Duodenal mucosa (tissue), 2 donors: ENCODE results near the gene NCOA7.
"Not testable (repeated sequence)": the region's sequence is repeated elsewhere in the genome, so short reads cannot be mapped to it uniquely, and the experiment has no call there.

ENCODE experiments used
- H3K27ac ChIP-seq: one replicate; pipeline ENCODE4 v1.7.0; 2013; ENCODE audit warnings: low read depth, low read length
- H3K27me3 ChIP-seq, 2 donors: one replicate each; pipeline ENCODE4 v1.7.0; 2013; ENCODE audit warnings: low read length in 2 of 2, control low read depth in 1 of 2; ENCODE audit not compliant: insufficient read depth in 2 of 2, control insufficient read depth in 1 of 2
- H3K36me3 ChIP-seq, 2 donors: one replicate each; pipeline ENCODE4 v1.7.0; 2013; ENCODE audit warnings: low read length in 2 of 2, control low read depth in 1 of 2; ENCODE audit not compliant: insufficient read depth in 2 of 2, control insufficient read depth in 1 of 2
- H3K4me1 ChIP-seq, 2 donors: one replicate each; pipeline ENCODE4 v1.7.0; 2013; ENCODE audit warnings: low read length in 2 of 2, control low read depth in 1 of 2; ENCODE audit not compliant: insufficient read depth in 2 of 2, control insufficient read depth in 1 of 2
- H3K4me3 ChIP-seq, 2 donors: one replicate each; pipeline ENCODE4 v1.7.0; 2013; ENCODE audit warnings: low read length in 2 of 2, low read depth in 1 of 2
- H3K9ac ChIP-seq, 2 donors: one replicate each; pipeline ENCODE4 v1.7.0; 2013; ENCODE audit warnings: low read length in 2 of 2, low read depth in 1 of 2
- H3K9me3 ChIP-seq, 2 donors: one replicate each; pipeline ENCODE4 v1.7.0; 2013; ENCODE audit warnings: low read length in 2 of 2, control low read depth in 1 of 2; ENCODE audit not compliant: control insufficient read depth in 1 of 2

Gene NCOA7

GRCh38 chr6:125884634-125885371, 94.0 kb downstream of the NCOA7 start:
- Histone ChIP-seq H3K9me3 (no peaks in the 10 kb centered on the region), H3K36me3 (peaks cover 18 to 56% of the 10 kb centered on the region in 2 donors), H3K27me3 (no peaks in the 10 kb centered on the region), H3K4me3 (no peak overlapping the region), H3K4me1 (no peaks in the 10 kb centered on the region), H3K27ac (no peak overlapping the region), H3K9ac (no peak overlapping the region)

GRCh38 chr6:125886021-125886420, 95.3 kb downstream of the NCOA7 start:
- peaks cover 14 to 56% of the 10 kb centered on the region in 2 donors for H3K36me3 ChIP-seq
- no peak overlapping the region for H3K27ac ChIP-seq
- H3K9ac ChIP-seq = no peak overlapping the region

GRCh38 chr6:125886914-125887313, 96.2 kb downstream of the NCOA7 start:
- no peak overlapping the region for H3K4me3 ChIP-seq
- peaks cover 12 to 52% of the 10 kb centered on the region in 2 donors for H3K36me3 ChIP-seq
- H3K9me3 ChIP-seq = no peaks in the 10 kb centered on the region
- no peaks in the 10 kb centered on the region for H3K27me3 ChIP-seq
- H3K9ac ChIP-seq = no peak overlapping the region
- H3K27ac ChIP-seq = no peak overlapping the region
- H3K4me1 ChIP-seq = no peaks in the 10 kb centered on the region

More at GRCh38 chr6:125886021-125886420, 95.3 kb downstream of the NCOA7 start:
- Histone ChIP-seq H3K4me1 (no peaks in the 10 kb centered on the region), H3K9me3 (no peaks in the 10 kb centered on the region), H3K27me3 (no peaks in the 10 kb centered on the region), H3K4me3 (no peak overlapping the region)

- Histone ChIP-seq H3K4me1 (no peaks in the 10 kb centered on the region), H3K27me3 (no peaks in the 10 kb centered on the region), H3K4me3 (no peak overlapping the region), H3K27ac (no peak overlapping the region), H3K9ac (no peak overlapping the region), H3K9me3 (no peaks in the 10 kb centered on the region), H3K36me3 (peaks cover 11 to 48% of the 10 kb centered on the region in 2 donors)
These were observed 96.6 kb downstream of the NCOA7 start for GRCh38 chr6:125887372-125887771.

GRCh38 chr6:125888989-125889656, 98.4 kb downstream of the NCOA7 start:
- Histone ChIP-seq H3K27ac (no peak overlapping the region), H3K27me3 (no peaks in the 10 kb centered on the region), H3K9me3 (no peaks in the 10 kb centered on the region), H3K36me3 (peaks cover 8 to 46% of the 10 kb centered on the region in 2 donors), H3K4me3 (no peak overlapping the region), H3K4me1 (no peaks in the 10 kb centered on the region), H3K9ac (no peak overlapping the region)

- H3K27ac ChIP-seq = no peak overlapping the region
- no peak overlapping the region for H3K9ac ChIP-seq
- no peak overlapping the region for H3K4me3 ChIP-seq
- no peaks in the 10 kb centered on the region for H3K27me3 ChIP-seq
- H3K36me3 ChIP-seq = peaks cover 3 to 16% of the 10 kb centered on the region in 2 donors
- peaks cover 3 to 9% of the 10 kb centered on the region in 2 donors for H3K4me1 ChIP-seq
- no peaks in the 10 kb centered on the region for H3K9me3 ChIP-seq
These were observed 109.0 kb downstream of the NCOA7 start for GRCh38 chr6:125899726-125900182.

GRCh38 chr6:125904871-125905270, 114.1 kb downstream of the NCOA7 start:
- Histone ChIP-seq H3K4me3 (no peak overlapping the region), H3K9me3 (no peaks in the 10 kb centered on the region), H3K4me1 (peaks cover 0 to 3% of the 10 kb centered on the region in 2 donors), H3K27ac (no peak overlapping the region), H3K36me3 (peaks cover 3 to 11% of the 10 kb centered on the region in 2 donors), H3K27me3 (no peaks in the 10 kb centered on the region), H3K9ac (no peak overlapping the region)

- H3K27ac ChIP-seq = no peak overlapping the region
- peaks cover 3 to 11% of the 10 kb centered on the region in 2 donors for H3K4me1 ChIP-seq
- no peaks in the 10 kb centered on the region for H3K27me3 ChIP-seq
- peaks cover 0 to 11% of the 10 kb centered on the region in 2 donors for H3K36me3 ChIP-seq
- H3K9ac ChIP-seq = no peak overlapping the region
- H3K4me3 ChIP-seq = no peak overlapping the region
- no peaks in the 10 kb centered on the region for H3K9me3 ChIP-seq
These were observed 115.6 kb downstream of the NCOA7 start for GRCh38 chr6:125906158-125906998.

- no peaks in the 10 kb centered on the region for H3K9me3 ChIP-seq
- H3K27me3 ChIP-seq = no peaks in the 10 kb centered on the region
- peaks cover 13 to 29% of the 10 kb centered on the region in 2 donors for H3K4me1 ChIP-seq
- no peak overlapping the region for H3K9ac ChIP-seq
- H3K27ac ChIP-seq = peak overlapping the region; percentile 37
- peaks cover 4 to 5% of the 10 kb centered on the region in 2 donors for H3K36me3 ChIP-seq
- no peak overlapping the region for H3K4me3 ChIP-seq
These were observed 119.8 kb downstream of the NCOA7 start for GRCh38 chr6:125910527-125910926.

GRCh38 chr6:125911051-125911451, 120.3 kb downstream of the NCOA7 start:
- H3K27ac ChIP-seq = not testable (repeated sequence)

More at GRCh38 chr6:125911051-125911451, 120.3 kb downstream of the NCOA7 start:
- not testable (repeated sequence) for H3K9me3 ChIP-seq, H3K4me3 ChIP-seq, H3K36me3 ChIP-seq, H3K9ac ChIP-seq, H3K27me3 ChIP-seq
- peaks cover 13 to 29% of the 10 kb centered on the region in 2 donors for H3K4me1 ChIP-seq
